Subcutaneous preadipocyte (primary cell): ENCODE data around the gene ANP32A. TPM values are rescaled to one million over a fixed set of nuclear protein-coding genes. Genes with fewer than 3 reads are reported as not detected.

Experiments used
- small RNA-seq: library from RNA; depleted of rRNA; stranded (forward); fragments of <200 nt; gene quantifications from one replicate; pipeline ENCODE3, GENCODE V24; 2012
- total RNA-seq: library from RNA; depleted of rRNA; stranded (reverse); fragments of >200 nt; gene quantifications from 2 replicates; pipeline ENCODE4 v1.2.3, GENCODE V29; 2012

Gene ANP32A
- 30.5 and 49.7 TPM in 2 replicates for total RNA-seq

GRCh38 chr15:68820295-68821189 is at the start of gene ANP32A:
ANP32A (minus strand) TSS chr15:68820895; CDS start chr15:68820751, 144 bp downstream.

Small RNA genes lying within 50 kb of the gene (small RNA-seq; reads per million reads assigned to genes)
- gene MIR4312 = not detected

Other genes with a start within 250 kb of the ANP32A start
- gene CORO2B, start 241.9 kb downstream of the ANP32A start, total RNA-seq = 27.6 and 34.4 TPM in 2 replicates
- gene SPESP1, start 109.6 kb upstream of the ANP32A start, total RNA-seq = 4.8 and 8.8 TPM in 2 replicates
- 0.20 and 0.37 TPM in 2 replicates for gene NOX5, start 193.8 kb upstream of the ANP32A start, total RNA-seq